Loucy (cell line): ENCODE data around the gene IARS2.

Source experiments
- CTCF ChIP-seq: fragments of 200-600 bp; sonication (generic); conservative IDR thresholded peaks from 2 replicates; pipeline ENCODE4 v1.5.1; 2014; ENCODE audit warnings: mild to moderate bottlenecking, antibody characterized with exemption, low read length
- EZH2phosphoT487 ChIP-seq: fragments of 200-600 bp; IDR thresholded peaks from 2 replicates; pipeline ENCODE4 v1.6.1; 2018; ENCODE audit warnings: antibody characterized with exemption, mild to moderate bottlenecking, moderate library complexity, borderline replicate concordance

GRCh38 chr1:220121791-220122530 is 28.0 kb downstream of the IARS2 start:
- TF ChIP-seq CTCF = no peak
- TF ChIP-seq EZH2phosphoT487 = no peak
